Measurements from ENCODE around the gene FOXQ1. TPM values are rescaled to one million over a fixed set of nuclear protein-coding genes. Genes with fewer than 3 reads are reported as not detected.
A peak's percentile ranks its signal among the peaks of the same experiment; 100 is the strongest.

The FOXQ1 gene
- total RNA-seq, 2 donors from 2014 or later: 20.3 to 38.6 TPM

- Histone ChIP-seq H3K27me3 (replicated peaks; ENCODE audit: insufficient read depth) (no peaks in the 10 kb centered on the region), H3K9me3 (no peaks in the 10 kb centered on the region), H3K4me1 (replicated peaks) (no peaks in the 10 kb centered on the region), H3K4me3 (no peak overlapping the region), H3K27ac (no peak overlapping the region), H3K36me3 (no peaks in the 10 kb centered on the region)
- TF ChIP-seq CTCF (IDR thresholded peaks at IDR 0.05) (no peak), POLR2AphosphoS5 (IDR thresholded peaks at IDR 0.05) (no peak), POLR2A (IDR thresholded peaks at IDR 0.05) (no peak)
- 60% methylated on average over 2 of the region's 2 CpGs for WGBS
- intact Hi-C loops (cut with DNase I): loop anchor here (5.0 kb wide), 2 partner anchors 68 to 402 kb away; no protein-coding TSS in a partner anchor
- DNase-seq (ENCODE audit: low spot score): no peak
These were observed 2.7 kb downstream of the FOXQ1 start for GRCh38 chr6:1314617-1315016.

GRCh38 chr6:1315201-1315559 lies 3.3 kb downstream of the FOXQ1 start:
- TF ChIP-seq POLR2AphosphoS5 (IDR thresholded peaks at IDR 0.05) (no peak), CTCF (IDR thresholded peaks at IDR 0.05) (no peak), POLR2A (IDR thresholded peaks at IDR 0.05) (no peak)
- 85% methylated on average over 1 of the region's 1 CpG for WGBS
- no peaks in the 10 kb centered on the region for H3K27me3 ChIP-seq (replicated peaks; ENCODE audit: insufficient read depth)
- intact Hi-C loops (cut with DNase I): no loop called here
- DNase-seq (ENCODE audit: low spot score): no peak
- H3K9me3 ChIP-seq: no peaks in the 10 kb centered on the region
- no peaks in the 10 kb centered on the region for H3K4me1 ChIP-seq (replicated peaks)
- no peak overlapping the region for H3K4me3 ChIP-seq
- no peaks in the 10 kb centered on the region for H3K36me3 ChIP-seq
- no peak overlapping the region for H3K27ac ChIP-seq

- TF ChIP-seq POLR2AphosphoS5 (IDR thresholded peaks at IDR 0.05): no peak
- no peak for TF ChIP-seq POLR2A (IDR thresholded peaks at IDR 0.05)
- no peak for TF ChIP-seq CTCF (IDR thresholded peaks at IDR 0.05)
- H3K27me3 ChIP-seq (replicated peaks; ENCODE audit: insufficient read depth): no peaks in the 10 kb centered on the region
- WGBS: 41% methylated on average over 11 of the region's 11 CpGs
- H3K4me1 ChIP-seq (replicated peaks): no peaks in the 10 kb centered on the region
- H3K27ac ChIP-seq: peak overlapping the region in 1 of 2 donors; percentile 79
- intact Hi-C loops (cut with DNase I): no loop called here
- H3K9me3 ChIP-seq: no peaks in the 10 kb centered on the region
- no peaks in the 10 kb centered on the region for H3K36me3 ChIP-seq
- H3K4me3 ChIP-seq: peak overlapping the region; percentile 35 to 36
- no peak for DNase-seq (ENCODE audit: low spot score)
These were observed 3.9 kb downstream of the FOXQ1 start for GRCh38 chr6:1315560-1316386.

- peak overlapping the region; percentile 35 to 36 for H3K4me3 ChIP-seq
- under 1% methylated on average over 26 of the region's 35 CpGs for WGBS
- intact Hi-C loops (cut with DNase I): no loop called here
- TF ChIP-seq POLR2AphosphoS5 (IDR thresholded peaks at IDR 0.05) (no peak), POLR2A (IDR thresholded peaks at IDR 0.05) (no peak), CTCF (IDR thresholded peaks at IDR 0.05) (peak in 1 of 4 experiments; percentile 6)
- peak overlapping the region in 1 of 2 donors; percentile 79 for H3K27ac ChIP-seq
- no peaks in the 10 kb centered on the region for H3K9me3 ChIP-seq
- no peaks in the 10 kb centered on the region for H3K4me1 ChIP-seq (replicated peaks)
- H3K27me3 ChIP-seq (replicated peaks; ENCODE audit: insufficient read depth): no peaks in the 10 kb centered on the region
- H3K36me3 ChIP-seq: no peaks in the 10 kb centered on the region
- no peak for DNase-seq (ENCODE audit: low spot score)
These were observed 4.6 kb downstream of the FOXQ1 start for GRCh38 chr6:1316489-1316971.

Measured in prostate gland (tissue), 2 donors.